Measurements from ENCODE around the gene OR2AE1. TPM values are rescaled to one million over a fixed set of nuclear protein-coding genes. Genes with fewer than 3 reads are reported as not detected.
A peak's percentile ranks its signal among the peaks of the same experiment; 100 is the strongest.

The OR2AE1 gene
- total and polyA plus RNA-seq, 2 of the 13 experiments (the other 11 are each of a cell fraction or from before 2014, with no cell fraction given) = not detected

DNA sequence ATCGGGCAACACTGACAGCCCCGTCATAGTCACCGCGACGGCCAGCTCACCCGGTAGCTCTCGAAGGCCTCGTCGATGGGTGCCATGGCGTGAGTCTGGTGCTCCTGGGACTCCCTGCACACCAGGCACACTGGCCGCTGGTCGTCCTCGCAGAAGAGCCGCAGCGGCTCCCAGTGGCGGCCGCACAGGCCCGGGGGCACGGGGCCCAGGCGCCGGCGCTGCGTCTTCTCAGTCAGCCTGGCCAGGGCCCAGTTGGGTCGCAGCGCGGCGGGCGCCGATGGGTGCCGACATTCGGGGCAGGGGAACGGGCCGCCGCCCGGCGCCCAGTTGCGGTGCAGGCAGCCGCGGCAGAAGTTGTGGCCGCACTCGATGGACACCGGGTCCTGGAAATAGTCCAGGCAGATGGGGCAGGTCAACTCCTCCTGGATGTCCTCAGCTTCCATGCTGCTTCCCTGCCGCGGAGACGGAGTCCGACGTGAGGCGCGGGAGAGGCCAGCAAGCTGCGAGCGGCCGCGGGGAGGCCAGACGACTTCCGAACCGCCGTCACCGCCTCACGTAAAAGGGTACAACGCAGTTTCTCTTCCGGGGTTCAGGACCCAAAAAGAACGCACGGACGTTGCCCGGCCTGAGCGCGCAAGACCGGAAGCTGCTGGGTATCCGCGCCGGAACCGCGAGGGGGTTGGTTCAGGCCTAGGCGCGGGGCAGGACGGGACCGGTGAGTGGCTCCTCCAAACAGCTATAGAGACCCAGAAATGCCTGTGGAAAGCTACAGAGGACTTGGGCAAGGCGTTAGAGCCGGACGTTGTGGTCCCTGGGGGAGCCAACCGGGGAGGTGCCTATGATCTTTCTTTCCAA lies 42.4 kb upstream of the OR2AE1 start, which contains the start of gene TRIM4 (continued):
- TF ChIP-seq, protein P1, sequence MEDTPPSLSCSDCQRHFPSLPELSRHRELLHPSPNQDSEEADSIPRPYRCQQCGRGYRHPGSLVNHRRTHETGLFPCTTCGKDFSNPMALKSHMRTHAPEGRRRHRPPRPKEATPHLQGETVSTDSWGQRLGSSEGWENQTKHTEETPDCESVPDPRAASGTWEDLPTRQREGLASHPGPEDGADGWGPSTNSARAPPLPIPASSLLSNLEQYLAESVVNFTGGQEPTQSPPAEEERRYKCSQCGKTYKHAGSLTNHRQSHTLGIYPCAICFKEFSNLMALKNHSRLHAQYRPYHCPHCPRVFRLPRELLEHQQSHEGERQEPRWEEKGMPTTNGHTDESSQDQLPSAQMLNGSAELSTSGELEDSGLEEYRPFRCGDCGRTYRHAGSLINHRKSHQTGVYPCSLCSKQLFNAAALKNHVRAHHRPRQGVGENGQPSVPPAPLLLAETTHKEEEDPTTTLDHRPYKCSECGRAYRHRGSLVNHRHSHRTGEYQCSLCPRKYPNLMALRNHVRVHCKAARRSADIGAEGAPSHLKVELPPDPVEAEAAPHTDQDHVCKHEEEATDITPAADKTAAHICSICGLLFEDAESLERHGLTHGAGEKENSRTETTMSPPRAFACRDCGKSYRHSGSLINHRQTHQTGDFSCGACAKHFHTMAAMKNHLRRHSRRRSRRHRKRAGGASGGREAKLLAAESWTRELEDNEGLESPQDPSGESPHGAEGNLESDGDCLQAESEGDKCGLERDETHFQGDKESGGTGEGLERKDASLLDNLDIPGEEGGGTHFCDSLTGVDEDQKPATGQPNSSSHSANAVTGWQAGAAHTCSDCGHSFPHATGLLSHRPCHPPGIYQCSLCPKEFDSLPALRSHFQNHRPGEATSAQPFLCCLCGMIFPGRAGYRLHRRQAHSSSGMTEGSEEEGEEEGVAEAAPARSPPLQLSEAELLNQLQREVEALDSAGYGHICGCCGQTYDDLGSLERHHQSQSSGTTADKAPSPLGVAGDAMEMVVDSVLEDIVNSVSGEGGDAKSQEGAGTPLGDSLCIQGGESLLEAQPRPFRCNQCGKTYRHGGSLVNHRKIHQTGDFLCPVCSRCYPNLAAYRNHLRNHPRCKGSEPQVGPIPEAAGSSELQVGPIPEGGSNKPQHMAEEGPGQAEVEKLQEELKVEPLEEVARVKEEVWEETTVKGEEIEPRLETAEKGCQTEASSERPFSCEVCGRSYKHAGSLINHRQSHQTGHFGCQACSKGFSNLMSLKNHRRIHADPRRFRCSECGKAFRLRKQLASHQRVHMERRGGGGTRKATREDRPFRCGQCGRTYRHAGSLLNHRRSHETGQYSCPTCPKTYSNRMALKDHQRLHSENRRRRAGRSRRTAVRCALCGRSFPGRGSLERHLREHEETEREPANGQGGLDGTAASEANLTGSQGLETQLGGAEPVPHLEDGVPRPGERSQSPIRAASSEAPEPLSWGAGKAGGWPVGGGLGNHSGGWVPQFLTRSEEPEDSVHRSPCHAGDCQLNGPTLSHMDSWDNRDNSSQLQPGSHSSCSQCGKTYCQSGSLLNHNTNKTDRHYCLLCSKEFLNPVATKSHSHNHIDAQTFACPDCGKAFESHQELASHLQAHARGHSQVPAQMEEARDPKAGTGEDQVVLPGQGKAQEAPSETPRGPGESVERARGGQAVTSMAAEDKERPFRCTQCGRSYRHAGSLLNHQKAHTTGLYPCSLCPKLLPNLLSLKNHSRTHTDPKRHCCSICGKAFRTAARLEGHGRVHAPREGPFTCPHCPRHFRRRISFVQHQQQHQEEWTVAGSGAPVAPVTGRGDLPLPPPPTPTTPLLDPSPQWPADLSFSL (CRISPR knock-in tag; IDR thresholded peaks at IDR 0.05) = no peak
- no peak for TF ChIP-seq NFIC (IDR thresholded peaks at IDR 0.05; ENCODE audit: low read length)
- TF ChIP-seq, protein P2, sequence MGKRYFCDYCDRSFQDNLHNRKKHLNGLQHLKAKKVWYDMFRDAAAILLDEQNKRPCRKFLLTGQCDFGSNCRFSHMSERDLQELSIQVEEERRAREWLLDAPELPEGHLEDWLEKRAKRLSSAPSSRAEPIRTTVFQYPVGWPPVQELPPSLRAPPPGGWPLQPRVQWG (CRISPR knock-in tag; IDR thresholded peaks at IDR 0.05; ENCODE audit: borderline replicate concordance, low read depth) = no peak
- TF ChIP-seq, protein P3, sequence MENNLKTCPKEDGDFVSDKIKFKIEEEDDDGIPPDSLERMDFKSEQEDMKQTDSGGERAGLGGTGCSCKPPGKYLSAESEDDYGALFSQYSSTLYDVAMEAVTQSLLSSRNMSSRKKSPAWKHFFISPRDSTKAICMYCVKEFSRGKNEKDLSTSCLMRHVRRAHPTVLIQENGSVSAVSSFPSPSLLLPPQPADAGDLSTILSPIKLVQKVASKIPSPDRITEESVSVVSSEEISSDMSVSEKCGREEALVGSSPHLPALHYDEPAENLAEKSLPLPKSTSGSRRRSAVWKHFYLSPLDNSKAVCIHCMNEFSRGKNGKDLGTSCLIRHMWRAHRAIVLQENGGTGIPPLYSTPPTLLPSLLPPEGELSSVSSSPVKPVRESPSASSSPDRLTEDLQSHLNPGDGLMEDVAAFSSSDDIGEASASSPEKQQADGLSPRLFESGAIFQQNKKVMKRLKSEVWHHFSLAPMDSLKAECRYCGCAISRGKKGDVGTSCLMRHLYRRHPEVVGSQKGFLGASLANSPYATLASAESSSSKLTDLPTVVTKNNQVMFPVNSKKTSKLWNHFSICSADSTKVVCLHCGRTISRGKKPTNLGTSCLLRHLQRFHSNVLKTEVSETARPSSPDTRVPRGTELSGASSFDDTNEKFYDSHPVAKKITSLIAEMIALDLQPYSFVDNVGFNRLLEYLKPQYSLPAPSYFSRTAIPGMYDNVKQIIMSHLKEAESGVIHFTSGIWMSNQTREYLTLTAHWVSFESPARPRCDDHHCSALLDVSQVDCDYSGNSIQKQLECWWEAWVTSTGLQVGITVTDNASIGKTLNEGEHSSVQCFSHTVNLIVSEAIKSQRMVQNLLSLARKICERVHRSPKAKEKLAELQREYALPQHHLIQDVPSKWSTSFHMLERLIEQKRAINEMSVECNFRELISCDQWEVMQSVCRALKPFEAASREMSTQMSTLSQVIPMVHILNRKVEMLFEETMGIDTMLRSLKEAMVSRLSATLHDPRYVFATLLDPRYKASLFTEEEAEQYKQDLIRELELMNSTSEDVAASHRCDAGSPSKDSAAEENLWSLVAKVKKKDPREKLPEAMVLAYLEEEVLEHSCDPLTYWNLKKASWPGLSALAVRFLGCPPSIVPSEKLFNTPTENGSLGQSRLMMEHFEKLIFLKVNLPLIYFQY (CRISPR knock-in tag; IDR thresholded peaks at IDR 0.05; ENCODE audit: borderline replicate concordance) = peak; percentile 67
- TF ChIP-seq, protein P4, sequence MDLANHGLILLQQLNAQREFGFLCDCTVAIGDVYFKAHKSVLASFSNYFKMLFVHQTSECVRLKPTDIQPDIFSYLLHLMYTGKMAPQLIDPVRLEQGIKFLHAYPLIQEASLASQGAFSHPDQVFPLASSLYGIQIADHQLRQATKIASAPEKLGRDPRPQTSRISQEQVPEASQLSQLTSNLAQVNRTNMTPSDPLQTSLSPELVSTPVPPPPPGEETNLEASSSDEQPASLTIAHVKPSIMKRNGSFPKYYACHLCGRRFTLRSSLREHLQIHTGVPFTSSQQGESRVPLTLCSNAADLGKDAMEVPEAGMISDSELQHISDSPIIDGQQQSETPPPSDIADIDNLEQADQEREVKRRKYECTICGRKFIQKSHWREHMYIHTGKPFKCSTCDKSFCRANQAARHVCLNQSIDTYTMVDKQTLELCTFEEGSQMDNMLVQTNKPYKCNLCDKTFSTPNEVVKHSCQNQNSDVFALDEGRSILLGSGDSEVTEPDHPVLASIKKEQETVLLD (CRISPR knock-in tag; IDR thresholded peaks at IDR 0.05; ENCODE audit: low read depth) = peak; percentile 36; the same call in 1 of the 2 replicates
- peak; percentile 59; the same call in 1 of the 2 replicates for TF ChIP-seq RFXAP (CRISPR knock-in tag; IDR thresholded peaks at IDR 0.05; ENCODE audit: borderline replicate concordance)
- TF ChIP-seq TGIF2 (CRISPR knock-in tag; IDR thresholded peaks at IDR 0.05) = no peak; the same call in 1 of the 2 replicates
- TF ChIP-seq ETV6 (CRISPR knock-in tag; conservative IDR thresholded peaks at IDR 0.05) = peak; percentile 34; the same call in 1 of the 2 replicates
- TF ChIP-seq, protein P5, sequence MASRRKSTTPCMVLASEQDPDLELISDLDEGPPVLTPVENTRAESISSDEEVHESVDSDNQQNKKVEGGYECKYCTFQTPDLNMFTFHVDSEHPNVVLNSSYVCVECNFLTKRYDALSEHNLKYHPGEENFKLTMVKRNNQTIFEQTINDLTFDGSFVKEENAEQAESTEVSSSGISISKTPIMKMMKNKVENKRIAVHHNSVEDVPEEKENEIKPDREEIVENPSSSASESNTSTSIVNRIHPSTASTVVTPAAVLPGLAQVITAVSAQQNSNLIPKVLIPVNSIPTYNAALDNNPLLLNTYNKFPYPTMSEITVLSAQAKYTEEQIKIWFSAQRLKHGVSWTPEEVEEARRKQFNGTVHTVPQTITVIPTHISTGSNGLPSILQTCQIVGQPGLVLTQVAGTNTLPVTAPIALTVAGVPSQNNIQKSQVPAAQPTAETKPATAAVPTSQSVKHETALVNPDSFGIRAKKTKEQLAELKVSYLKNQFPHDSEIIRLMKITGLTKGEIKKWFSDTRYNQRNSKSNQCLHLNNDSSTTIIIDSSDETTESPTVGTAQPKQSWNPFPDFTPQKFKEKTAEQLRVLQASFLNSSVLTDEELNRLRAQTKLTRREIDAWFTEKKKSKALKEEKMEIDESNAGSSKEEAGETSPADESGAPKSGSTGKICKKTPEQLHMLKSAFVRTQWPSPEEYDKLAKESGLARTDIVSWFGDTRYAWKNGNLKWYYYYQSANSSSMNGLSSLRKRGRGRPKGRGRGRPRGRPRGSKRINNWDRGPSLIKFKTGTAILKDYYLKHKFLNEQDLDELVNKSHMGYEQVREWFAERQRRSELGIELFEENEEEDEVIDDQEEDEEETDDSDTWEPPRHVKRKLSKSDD (CRISPR knock-in tag; IDR thresholded peaks at IDR 0.05; ENCODE audit: low read depth) = 0 out of 2 replicates have a peak, but pooled peaks have one; percentile 62
- no peak for TF ChIP-seq EHMT2 (IDR thresholded peaks at IDR 0.05; ENCODE audit: borderline replicate concordance, low read depth, low read length)
